Natural killer cell (primary cell): ENCODE data around the gene ADGRD1. TPM values are rescaled to one million over a fixed set of nuclear protein-coding genes. Genes with fewer than 3 reads are reported as not detected.
"Not testable (repeated sequence)": the region's sequence is repeated elsewhere in the genome, so short reads cannot be mapped to it uniquely, and the experiment has no call there.

Experiments
- ATAC-seq, 3 donors: fragments of 150-1000 bp in 2 of 3; fragments of 200-7000 bp in 1 of 3; cut with Tn5 transposase; 1 replicate in 1 of 3; 2 replicates in 2 of 3; pipeline ENCODE4 v1.10.0; 2021; ENCODE audit warnings: mild to moderate bottlenecking in 2 of 3, moderate library complexity in 2 of 3
- DNase-seq, 2 donors: peaks; one replicate each; pipeline versions ENCODE4 v3.0.0 to v3.0.0-alpha.2; 2013 to 2021; ENCODE audit warnings: mixed read lengths in 1 of 2
- H3K27ac ChIP-seq: one replicate; pipeline ENCODE4 v1.5.1; 2013; ENCODE audit warnings: mild to moderate bottlenecking, low read length
- H3K27me3 ChIP-seq: one replicate; pipeline ENCODE4 v1.6.1; 2013; ENCODE audit warnings: low read length; ENCODE audit not compliant: control insufficient read depth, insufficient read depth
- H3K36me3 ChIP-seq: one replicate; pipeline ENCODE4 v1.6.1; 2013; ENCODE audit warnings: low read length; ENCODE audit not compliant: control insufficient read depth, insufficient read depth
- H3K4me1 ChIP-seq: one replicate; pipeline ENCODE4 v1.6.1; 2013; ENCODE audit warnings: low read length; ENCODE audit not compliant: control insufficient read depth, insufficient read depth
- H3K4me3 ChIP-seq: one replicate; pipeline ENCODE4 v1.5.1; 2013; ENCODE audit warnings: low read length
- H3K9me3 ChIP-seq: one replicate; pipeline ENCODE4 v1.6.1; 2013; ENCODE audit warnings: low read length; ENCODE audit not compliant: control insufficient read depth, insufficient read depth
- H3K27ac Mint-ChIP-seq, 2 donors: one replicate each; pipeline ENCODE4 v1.8.0; 2022; ENCODE audit warnings: mild to moderate bottlenecking in 2 of 2, mixed read lengths in 2 of 2, moderate library complexity in 1 of 2
- H3K27me3 Mint-ChIP-seq, 2 donors: one replicate each; pipeline ENCODE4 v1.8.0; 2022; ENCODE audit warnings: low read depth in 2 of 2, mixed read lengths in 2 of 2
- H3K36me3 Mint-ChIP-seq: one replicate; pipeline ENCODE4 v1.8.0; 2022; ENCODE audit warnings: mixed read lengths
- H3K4me1 Mint-ChIP-seq, 2 donors: one replicate each; pipeline ENCODE4 v1.8.0; 2022; ENCODE audit warnings: mixed read lengths in 2 of 2
- H3K4me3 Mint-ChIP-seq: one replicate; pipeline ENCODE4 v1.8.0; 2022; ENCODE audit warnings: mild to moderate bottlenecking, moderate library complexity, mixed read lengths
- H3K9me3 Mint-ChIP-seq, 2 donors: one replicate each; pipeline ENCODE4 v1.8.0; 2022; ENCODE audit warnings: mixed read lengths in 2 of 2
- CTCF ChIP-seq: fragments of 200-600 bp; IDR thresholded peaks from one replicate; pipeline ENCODE4 v1.8.0; 2022; ENCODE audit warnings: antibody characterized with exemption
- WGBS: methylation state at CpG from one replicate; pipeline ENCODE4 v1.1.7; 2013; ENCODE audit warnings: missing lambda C conversion rate; ENCODE audit not compliant: insufficient coverage; 5-methylcytosine and 5-hydroxymethylcytosine counted together
- intact Hi-C: fragments of 100-400 bp; cut with micrococcal nuclease; formaldehyde crosslinking; loops from one replicate; pipeline ENCODE4 v1.14.2; 2022
- total RNA-seq, 4 donors: library from RNA; stranded (reverse); fragments of 120-200 nt in 1 of 4; gene quantifications; one replicate each; pipeline versions ENCODE4 v1.2.3 to v1.2.4, GENCODE V29; 2013 to 2022

Gene ADGRD1
- total RNA-seq, 3 donors from 2014 or later (not counting 1 experiment from before 2014, with no cell fraction given), result 0.50 to 3.9 (median 1.4) TPM

GRCh38 chr12:131066207-131066885, 112.6 kb downstream of the ADGRD1 start:
- 87% methylated on average over 27 of the region's 27 CpGs for WGBS
- H3K4me1 Mint-ChIP-seq, result no peaks in the 10 kb centered on the region
- H3K27ac Mint-ChIP-seq, result no peak overlapping the region
- ATAC-seq (no peak), DNase-seq (no peak)
- intact Hi-C loops, result no loop called here
- no peaks in the 10 kb centered on the region for H3K27me3 ChIP-seq
- no peaks in the 10 kb centered on the region for H3K36me3 Mint-ChIP-seq
- H3K4me3 ChIP-seq, result no peak overlapping the region
- H3K9me3 Mint-ChIP-seq, result no peaks in the 10 kb centered on the region
- no peak for TF ChIP-seq CTCF
- peaks cover 8 to 18% of the 10 kb centered on the region in 2 donors for H3K27me3 Mint-ChIP-seq
- H3K36me3 ChIP-seq, result no peaks in the 10 kb centered on the region
- H3K9me3 ChIP-seq, result peaks cover 6% of the 10 kb centered on the region
- no peak overlapping the region for H3K4me3 Mint-ChIP-seq
- H3K27ac ChIP-seq, result no peak overlapping the region
- no peaks in the 10 kb centered on the region for H3K4me1 ChIP-seq

- no peaks in the 10 kb centered on the region for H3K27me3 ChIP-seq
- H3K4me3 Mint-ChIP-seq, result no peak overlapping the region
- ATAC-seq (no peak), DNase-seq (no peak)
- 87% methylated on average over 14 of the region's 14 CpGs for WGBS
- H3K36me3 Mint-ChIP-seq, result no peaks in the 10 kb centered on the region
- intact Hi-C loops, result no loop called here
- H3K27ac ChIP-seq, result no peak overlapping the region
- no peak overlapping the region for H3K4me3 ChIP-seq
- no peaks in the 10 kb centered on the region for H3K4me1 ChIP-seq
- no peaks in the 10 kb centered on the region for H3K36me3 ChIP-seq
- no peak overlapping the region for H3K27ac Mint-ChIP-seq
- H3K27me3 Mint-ChIP-seq, result peaks cover 8 to 15% of the 10 kb centered on the region in 2 donors
- no peak for TF ChIP-seq CTCF
- no peaks in the 10 kb centered on the region for H3K9me3 Mint-ChIP-seq
- no peaks in the 10 kb centered on the region for H3K4me1 Mint-ChIP-seq
- peaks cover 6% of the 10 kb centered on the region for H3K9me3 ChIP-seq
These were observed 113.3 kb downstream of the ADGRD1 start for GRCh38 chr12:131066886-131067490.

GRCh38 chr12:131067981-131068851, 114.5 kb downstream of the ADGRD1 start:
- H3K27ac Mint-ChIP-seq, result no peak overlapping the region
- intact Hi-C loops, result no loop called here
- peaks cover 8 to 15% of the 10 kb centered on the region in 2 donors for H3K27me3 Mint-ChIP-seq
- Histone ChIP-seq H3K4me1 (no peaks in the 10 kb centered on the region), H3K9me3 (peaks cover 6% of the 10 kb centered on the region), H3K27ac (no peak overlapping the region), H3K4me3 (no peak overlapping the region), H3K27me3 (no peaks in the 10 kb centered on the region), H3K36me3 (no peaks in the 10 kb centered on the region)
- H3K9me3 Mint-ChIP-seq, result no peaks in the 10 kb centered on the region
- no peaks in the 10 kb centered on the region for H3K36me3 Mint-ChIP-seq
- H3K4me3 Mint-ChIP-seq, result no peak overlapping the region
- no peaks in the 10 kb centered on the region for H3K4me1 Mint-ChIP-seq
- TF ChIP-seq CTCF, result no peak
- DNase-seq, result no peak
- no peak for ATAC-seq
- 85% methylated on average over 12 of the region's 12 CpGs for WGBS

- H3K27me3 ChIP-seq, H3K36me3 ChIP-seq, DNase-seq, intact Hi-C loops, H3K4me1 Mint-ChIP-seq, H3K27ac ChIP-seq, H3K4me1 ChIP-seq, H3K4me3 Mint-ChIP-seq, ATAC-seq, H3K27ac Mint-ChIP-seq, H3K4me3 ChIP-seq, H3K36me3 Mint-ChIP-seq, H3K9me3 ChIP-seq, H3K27me3 Mint-ChIP-seq, H3K9me3 Mint-ChIP-seq: not testable (repeated sequence)
- 76% methylated on average over 13 of the region's 17 CpGs for WGBS
These were observed 115.4 kb downstream of the ADGRD1 start for GRCh38 chr12:131068926-131069720.

GRCh38 chr12:131070136-131070535, 116.4 kb downstream of the ADGRD1 start:
- H3K36me3 ChIP-seq, H3K27ac ChIP-seq, DNase-seq, H3K27me3 ChIP-seq, intact Hi-C loops, H3K27me3 Mint-ChIP-seq, ATAC-seq, H3K4me1 Mint-ChIP-seq, H3K4me3 Mint-ChIP-seq, H3K4me3 ChIP-seq, H3K27ac Mint-ChIP-seq, H3K9me3 Mint-ChIP-seq, H3K36me3 Mint-ChIP-seq, H3K9me3 ChIP-seq, H3K4me1 ChIP-seq: not testable (repeated sequence)
- WGBS, result 94% methylated on average over 15 of the region's 21 CpGs
